ENCODE data around the gene RBSN.
A peak's percentile ranks its signal among the peaks of the same experiment; 100 is the strongest.

The RBSN gene

DNA sequence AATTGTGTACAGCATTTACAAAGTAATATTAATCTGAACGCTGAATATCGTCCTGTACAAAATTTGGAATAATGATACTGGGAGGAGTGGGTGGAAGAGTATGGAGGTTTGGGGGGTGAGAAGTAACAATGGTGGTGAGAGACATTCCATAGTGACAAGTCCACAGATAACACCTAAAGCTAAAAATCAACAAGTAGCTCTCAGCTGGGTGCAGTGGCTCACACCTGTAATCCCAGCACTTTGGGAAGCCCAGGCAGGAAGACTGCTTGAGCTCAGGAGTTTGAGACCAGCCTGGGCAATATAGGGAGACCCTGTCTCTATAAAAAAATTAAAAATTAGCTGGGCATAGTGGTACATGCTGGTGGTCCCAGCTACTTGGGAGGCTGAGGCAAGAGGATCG is 38.9 kb downstream of the RBSN start:
- no peak for DNase-seq (ENCODE audit: low read depth in 2 of 3, low spot score in 1 of 3)

GRCh38 chr3:15056676-15057404 is 42.1 kb downstream of the RBSN start:
- DNase-seq (ENCODE audit: low read depth in 2 of 3, low spot score in 1 of 3), result no peak

DNA sequence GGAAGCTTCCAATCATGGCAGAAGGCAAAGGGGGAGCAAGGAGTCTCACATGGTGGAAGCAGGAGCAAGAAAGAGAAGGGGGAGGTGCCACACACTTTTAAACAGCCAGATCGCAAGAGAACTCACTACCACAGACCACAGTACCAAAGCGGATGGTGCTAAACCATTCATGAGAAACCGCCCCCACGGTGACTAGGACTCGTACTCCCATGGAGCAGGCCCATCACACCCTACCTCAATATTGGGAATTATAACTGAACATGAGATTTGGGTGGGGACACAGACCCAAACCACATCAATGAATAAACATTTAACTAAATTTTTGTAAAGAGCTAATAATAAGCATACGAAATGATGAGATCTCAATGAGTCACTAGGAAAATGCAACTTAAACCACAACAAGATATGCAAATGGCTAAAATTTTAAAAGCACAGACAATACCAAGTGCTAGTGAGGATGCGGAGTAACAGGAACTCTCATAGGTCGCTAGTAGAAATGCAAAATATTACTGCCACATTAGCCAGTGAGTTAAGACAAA is 43.9 kb downstream of the RBSN start:
- DNase-seq (ENCODE audit: low read depth in 2 of 3, low spot score in 1 of 3), result peak; percentile 58 to 65 (median 61)

- DNase-seq (ENCODE audit: low read depth in 2 of 3, low spot score in 1 of 3), result no peak
These were observed 45.4 kb downstream of the RBSN start for GRCh38 chr3:15053541-15053940.

- no peak for DNase-seq (ENCODE audit: low read depth in 2 of 3, low spot score in 1 of 3)
These were observed 46.4 kb downstream of the RBSN start for GRCh38 chr3:15052335-15053242.

DNA sequence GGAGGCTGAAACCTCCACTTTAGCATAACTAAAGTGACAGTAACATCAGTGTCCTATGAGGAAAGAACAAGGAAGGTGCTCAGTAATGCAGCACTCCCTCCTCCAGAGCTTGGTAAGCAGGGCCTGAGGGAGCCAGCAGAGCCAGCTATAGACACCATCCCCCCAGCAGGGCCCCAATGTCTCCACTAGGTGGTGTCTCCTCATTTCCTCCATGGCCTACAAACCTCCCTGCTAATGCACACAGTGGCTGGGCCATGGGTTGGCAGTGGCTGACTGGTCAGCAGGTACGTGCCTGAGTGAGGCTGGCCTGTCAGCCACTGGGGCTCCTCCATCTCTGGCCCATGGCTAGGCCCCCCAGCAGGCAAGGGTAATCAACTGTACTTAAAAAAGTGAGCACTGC is 47.4 kb downstream of the RBSN start:
- peak in 2 of 3 donors; percentile 22 to 25 for DNase-seq (ENCODE audit: low read depth in 2 of 3, low spot score in 1 of 3)

DNA sequence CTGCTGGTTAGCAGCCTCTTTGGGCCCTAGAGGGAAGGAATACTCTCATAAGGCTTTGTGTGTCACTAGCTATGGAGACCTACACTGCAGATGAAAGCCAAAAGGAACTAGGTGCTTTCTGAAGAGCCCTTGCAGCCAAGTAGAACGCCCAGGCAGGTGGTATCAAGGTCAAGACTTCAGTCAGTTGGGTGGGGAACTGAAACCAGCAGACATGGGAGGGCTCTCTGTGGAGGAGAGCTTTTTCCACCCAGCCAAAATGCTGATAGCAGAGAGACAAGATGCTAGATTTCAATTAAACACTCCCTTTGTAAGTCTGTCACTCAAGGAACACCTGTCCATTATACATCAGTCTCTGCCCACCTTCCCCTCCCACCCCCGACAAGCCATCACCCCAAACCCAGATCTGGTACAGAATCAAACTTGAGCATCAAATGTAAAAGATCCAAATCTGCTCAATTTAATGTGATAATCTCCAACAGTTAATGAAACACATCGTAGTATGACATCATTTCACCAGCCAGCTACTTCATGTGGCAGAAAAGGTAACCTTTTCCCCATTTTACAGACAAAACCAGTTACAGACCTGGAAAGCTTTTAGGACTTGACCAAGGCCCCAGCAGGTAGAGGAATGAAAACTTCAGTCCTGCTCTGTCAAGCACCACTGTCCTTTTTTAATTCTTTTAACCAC is 48.4 kb downstream of the RBSN start:
- no peak for DNase-seq (ENCODE audit: low read depth in 2 of 3, low spot score in 1 of 3)

DNA sequence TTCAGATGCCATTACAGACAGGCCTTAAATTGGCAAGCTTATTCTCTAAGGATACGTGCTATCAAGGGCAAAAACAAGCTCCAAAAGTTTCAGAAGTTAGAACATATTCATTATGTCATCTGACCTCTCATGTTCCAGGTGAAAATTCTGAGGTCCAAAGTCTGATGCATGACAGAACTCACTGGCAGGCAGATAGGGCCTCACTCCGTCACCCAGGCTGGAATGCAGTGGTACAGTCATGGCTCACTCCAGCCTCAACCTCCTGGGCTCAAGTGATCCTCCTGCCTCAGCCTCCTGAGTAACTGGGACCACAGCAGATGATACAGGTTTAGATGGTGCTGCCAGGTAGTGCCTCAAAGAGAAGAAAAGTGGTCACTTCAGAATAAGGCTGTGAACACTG is 49.4 kb downstream of the RBSN start:
- no peak for DNase-seq (ENCODE audit: low read depth in 2 of 3, low spot score in 1 of 3)

DNA sequence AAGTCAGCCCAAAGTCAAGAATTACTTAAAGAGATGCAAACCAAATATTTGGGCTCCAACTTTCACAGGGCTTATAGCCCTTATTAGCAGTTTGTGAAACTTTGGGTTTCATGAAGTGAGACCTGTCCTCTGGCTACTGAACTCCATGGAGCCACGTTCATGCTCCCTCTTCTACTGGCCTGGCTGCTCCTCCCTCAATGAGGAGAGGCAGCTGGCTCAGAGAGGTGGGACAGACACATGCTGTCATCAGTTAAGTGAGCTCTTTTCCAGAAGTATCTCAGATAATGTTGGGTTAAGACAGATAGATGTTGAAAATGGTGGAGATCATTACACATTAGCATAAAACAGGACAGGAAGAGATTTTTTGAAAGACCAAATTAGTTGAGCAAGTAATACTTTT is 53.3 kb downstream of the RBSN start:
- DNase-seq (ENCODE audit: low read depth in 2 of 3, low spot score in 1 of 3), result no peak

GRCh38 chr3:15044326-15044725 is 54.6 kb downstream of the RBSN start:
- no peak for DNase-seq (ENCODE audit: low read depth in 2 of 3, low spot score in 1 of 3)

GRCh38 chr3:15043408-15044171 is 55.4 kb downstream of the RBSN start:
- DNase-seq (ENCODE audit: low read depth in 2 of 3, low spot score in 1 of 3), result no peak

GRCh38 chr3:15042936-15043335 is 56.0 kb downstream of the RBSN start:
- DNase-seq (ENCODE audit: low read depth in 2 of 3, low spot score in 1 of 3), result no peak

GRCh38 chr3:15041950-15042349 is 57.0 kb downstream of the RBSN start:
- DNase-seq (ENCODE audit: low read depth in 2 of 3, low spot score in 1 of 3), result no peak

DNA sequence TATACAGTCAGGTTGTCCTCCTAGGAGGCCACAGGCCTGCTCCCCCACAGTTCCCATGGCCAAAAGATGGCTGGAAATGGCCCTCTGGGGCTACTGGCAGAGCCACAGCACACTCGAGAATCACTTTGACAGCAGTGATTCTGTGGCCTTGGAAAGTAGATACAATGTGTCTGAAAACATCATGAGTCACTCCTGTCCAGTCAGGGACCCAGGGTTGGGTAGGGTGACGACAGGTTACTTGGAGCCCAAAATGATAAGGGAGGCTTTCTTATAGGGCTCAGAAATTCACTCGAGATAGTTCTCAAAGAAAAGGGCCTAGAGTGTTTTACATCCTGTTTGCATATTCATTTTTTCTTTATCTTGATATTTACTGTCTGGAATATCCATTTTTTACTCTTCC is 58.1 kb downstream of the RBSN start:
- no peak for DNase-seq (ENCODE audit: low read depth in 2 of 3, low spot score in 1 of 3)

- no peak for DNase-seq (ENCODE audit: low read depth in 2 of 3, low spot score in 1 of 3)
These were observed 60.6 kb downstream of the RBSN start for GRCh38 chr3:15038306-15038705.

DNA sequence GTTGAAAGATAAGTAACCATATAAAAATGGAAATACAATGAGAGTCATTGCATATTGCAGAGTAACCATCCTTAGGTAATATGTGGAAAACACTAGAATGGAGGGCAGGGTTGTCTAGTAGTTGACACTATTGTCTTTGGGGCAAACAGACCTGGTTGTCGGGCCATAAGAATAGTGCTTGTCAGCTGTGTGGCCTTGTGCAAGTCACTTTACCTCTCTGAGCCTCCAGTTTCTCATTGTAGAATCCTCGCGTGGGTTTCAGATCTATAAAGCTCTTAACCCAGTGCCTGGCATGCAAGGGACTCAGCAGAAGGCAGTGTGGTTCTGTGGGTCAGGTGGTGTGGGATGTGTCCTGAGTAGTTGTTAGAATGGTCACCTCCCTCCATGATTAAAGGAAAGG is 65.8 kb downstream of the RBSN start:
- DNase-seq (ENCODE audit: low read depth in 2 of 3, low spot score in 1 of 3), result no peak

GRCh38 chr3:15032650-15033049 is 66.3 kb downstream of the RBSN start:
- no peak for DNase-seq (ENCODE audit: low read depth in 2 of 3, low spot score in 1 of 3)

DNA sequence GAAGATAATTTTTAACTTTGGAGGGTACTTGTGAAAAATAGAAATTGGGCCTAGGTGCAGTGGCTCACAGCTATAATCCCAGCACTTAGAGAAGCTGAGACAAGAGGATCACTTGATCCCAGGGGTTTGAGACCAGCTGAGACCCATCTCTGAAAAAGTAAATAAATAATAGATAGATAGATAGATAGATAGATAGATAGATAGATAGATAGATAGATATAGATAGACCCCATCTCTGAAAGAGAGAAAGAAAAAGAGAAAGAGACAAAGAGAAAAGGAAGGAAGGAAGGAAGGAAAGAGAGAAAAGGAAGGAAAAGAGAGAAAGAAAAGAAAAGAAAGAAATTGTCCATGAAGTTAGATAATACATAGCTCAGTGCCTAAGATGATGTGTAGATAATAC is 69.3 kb downstream of the RBSN start:
- no peak for DNase-seq (ENCODE audit: low read depth in 2 of 3, low spot score in 1 of 3)

DNA sequence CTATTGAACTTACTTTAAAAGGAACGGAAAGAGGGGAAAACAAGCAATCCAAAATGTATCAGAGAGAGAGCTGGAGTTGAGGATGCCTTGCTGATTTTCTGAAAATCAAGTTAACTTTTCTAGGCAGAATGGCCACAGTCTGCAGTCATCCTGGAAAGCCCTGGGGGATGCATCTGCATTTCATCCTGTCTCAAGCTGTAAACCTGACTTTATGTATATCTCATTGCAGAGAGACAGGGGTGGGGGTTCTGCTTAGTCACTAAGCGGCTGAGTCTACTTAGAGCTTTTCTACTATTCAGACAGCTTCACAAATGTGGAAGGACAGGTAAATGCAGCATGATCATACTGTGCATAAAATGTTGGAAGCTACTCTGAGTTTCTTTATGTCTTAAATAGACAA is 75.2 kb downstream of the RBSN start:
- no peak for DNase-seq (ENCODE audit: low read depth in 2 of 3, low spot score in 1 of 3)

DNA sequence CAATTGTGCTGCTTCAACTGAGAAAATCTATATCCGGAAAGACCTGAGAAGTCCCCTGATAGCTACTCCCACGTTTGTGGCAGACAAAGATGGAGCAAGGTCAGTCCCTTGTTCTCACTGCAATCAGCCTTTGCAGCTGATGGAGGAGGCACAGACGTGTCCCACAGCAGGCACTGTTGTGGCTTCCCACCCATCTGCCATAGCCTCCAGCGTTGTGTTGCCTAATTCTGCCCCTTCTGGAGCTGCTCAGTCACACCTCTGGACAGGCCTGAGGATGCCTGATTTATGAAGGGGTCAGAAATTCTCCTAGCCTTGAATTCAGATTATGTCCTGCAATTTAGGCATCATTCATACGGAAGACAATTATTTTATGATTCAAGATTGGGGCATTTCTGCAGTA is 75.7 kb downstream of the RBSN start:
- DNase-seq (ENCODE audit: low read depth in 2 of 3, low spot score in 1 of 3), result no peak
